Frontal cortex (tissue), 4 donors: ENCODE data around the gene EIF3M. TPM values are rescaled to one million over a fixed set of nuclear protein-coding genes. Genes with fewer than 3 reads are reported as not detected.

Experiments used
- DNase-seq, 2 donors: peaks; one replicate each; pipeline ENCODE4 v3.0.0; 2012; ENCODE audit warnings: low spot score in 2 of 2
- FAIRE-seq: peaks from 2 replicates; lab custom pipeline; 2012; peaks lifted over from hg19 to GRCh38; lab: Jason Lieb, UNC
- total RNA-seq: library from RNA; depleted of rRNA; stranded (reverse); fragments of >200 nt; gene quantifications from one replicate; pipeline ENCODE4 v1.2.3, GENCODE V29; 2014
- donor health status: control.
- donor health status: control.
- donor health status: control.

Gene EIF3M
- total RNA-seq: 148 TPM

GRCh38 chr11:32583459-32584271 lies at the start of gene EIF3M:
Gene EIF3M, plus strand, starts transcription at chr11:32583831. Its CDS starts 57 bp downstream, at chr11:32583888.
- no peak for FAIRE-seq

GRCh38 chr11:32538804-32539203 lies 44.8 kb upstream of the EIF3M start:
- DNase-seq (no peak), FAIRE-seq (no peak)

More at GRCh38 chr11:32583459-32584271, at the start of gene EIF3M:
- peak; percentile 85 to 91 for DNase-seq

GRCh38 chr11:32549611-32550187 lies 33.9 kb upstream of the EIF3M start:
- FAIRE-seq (no peak), DNase-seq (no peak)

GRCh38 chr11:32550207-32550606 lies 33.4 kb upstream of the EIF3M start:
- no peak for FAIRE-seq
- DNase-seq: no peak

GRCh38 chr11:32555091-32555490 lies 28.5 kb upstream of the EIF3M start:
- DNase-seq (no peak), FAIRE-seq (no peak)

- no peak for FAIRE-seq
- DNase-seq: no peak
These were observed 27.7 kb upstream of the EIF3M start for GRCh38 chr11:32555895-32556294.

GRCh38 chr11:32561835-32562234 lies 21.8 kb upstream of the EIF3M start:
- FAIRE-seq: no peak
- DNase-seq: no peak

GRCh38 chr11:32562839-32563599 lies 20.6 kb upstream of the EIF3M start:
- FAIRE-seq: no peak
- DNase-seq: no peak

- FAIRE-seq (no peak), DNase-seq (no peak)
These were observed 20.1 kb upstream of the EIF3M start for GRCh38 chr11:32563600-32563959.

- DNase-seq (no peak), FAIRE-seq (no peak)
These were observed 17.1 kb upstream of the EIF3M start for GRCh38 chr11:32566517-32566916.

- DNase-seq: no peak
- no peak for FAIRE-seq
These were observed 16.5 kb upstream of the EIF3M start for GRCh38 chr11:32567154-32567553.

GRCh38 chr11:32569313-32569881 lies 14.2 kb upstream of the EIF3M start:
- FAIRE-seq: no peak

GRCh38 chr11:32571039-32571438 lies 12.6 kb upstream of the EIF3M start:
- FAIRE-seq (no peak), DNase-seq (no peak)

More at GRCh38 chr11:32569313-32569881, 14.2 kb upstream of the EIF3M start:
- no peak for DNase-seq

GRCh38 chr11:32573228-32573627 lies 10.4 kb upstream of the EIF3M start:
- no peak for DNase-seq
- no peak for FAIRE-seq

GRCh38 chr11:32574421-32574820 lies 9.2 kb upstream of the EIF3M start:
- FAIRE-seq (no peak), DNase-seq (no peak)

GRCh38 chr11:32575070-32575469 lies 8.6 kb upstream of the EIF3M start:
- no peak for DNase-seq
- no peak for FAIRE-seq

GRCh38 chr11:32576456-32576855 lies 7.2 kb upstream of the EIF3M start:
- FAIRE-seq (no peak), DNase-seq (no peak)

GRCh38 chr11:32580967-32581366 lies 2.7 kb upstream of the EIF3M start:
- DNase-seq: no peak
- no peak for FAIRE-seq

- no peak for DNase-seq
- FAIRE-seq: no peak
These were observed 2.1 kb upstream of the EIF3M start for GRCh38 chr11:32581556-32581955.

GRCh38 chr11:32584921-32585320 lies 1.3 kb downstream of the EIF3M start:
- no peak for DNase-seq
- FAIRE-seq: no peak
